GM12872 (cell line): ENCODE measurements around the gene IL22.

Experiments
- TF ChIP-seq, protein P1 (sequence below): IDR thresholded peaks from 3 replicates; pipeline ENCODE4 v1.5.1; 2011; ENCODE audit warnings: low read depth, mild to moderate bottlenecking, low read length, moderate library complexity; ENCODE audit not compliant: insufficient read depth

Gene IL22

GRCh38 chr12:68263366-68263765, 10.0 kb upstream of the IL22 start:
- TF ChIP-seq, protein P1, sequence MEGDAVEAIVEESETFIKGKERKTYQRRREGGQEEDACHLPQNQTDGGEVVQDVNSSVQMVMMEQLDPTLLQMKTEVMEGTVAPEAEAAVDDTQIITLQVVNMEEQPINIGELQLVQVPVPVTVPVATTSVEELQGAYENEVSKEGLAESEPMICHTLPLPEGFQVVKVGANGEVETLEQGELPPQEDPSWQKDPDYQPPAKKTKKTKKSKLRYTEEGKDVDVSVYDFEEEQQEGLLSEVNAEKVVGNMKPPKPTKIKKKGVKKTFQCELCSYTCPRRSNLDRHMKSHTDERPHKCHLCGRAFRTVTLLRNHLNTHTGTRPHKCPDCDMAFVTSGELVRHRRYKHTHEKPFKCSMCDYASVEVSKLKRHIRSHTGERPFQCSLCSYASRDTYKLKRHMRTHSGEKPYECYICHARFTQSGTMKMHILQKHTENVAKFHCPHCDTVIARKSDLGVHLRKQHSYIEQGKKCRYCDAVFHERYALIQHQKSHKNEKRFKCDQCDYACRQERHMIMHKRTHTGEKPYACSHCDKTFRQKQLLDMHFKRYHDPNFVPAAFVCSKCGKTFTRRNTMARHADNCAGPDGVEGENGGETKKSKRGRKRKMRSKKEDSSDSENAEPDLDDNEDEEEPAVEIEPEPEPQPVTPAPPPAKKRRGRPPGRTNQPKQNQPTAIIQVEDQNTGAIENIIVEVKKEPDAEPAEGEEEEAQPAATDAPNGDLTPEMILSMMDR, result no peak

GRCh38 chr12:68261896-68262295, 8.5 kb upstream of the IL22 start:
- TF ChIP-seq, protein P1, result no peak

DNA sequence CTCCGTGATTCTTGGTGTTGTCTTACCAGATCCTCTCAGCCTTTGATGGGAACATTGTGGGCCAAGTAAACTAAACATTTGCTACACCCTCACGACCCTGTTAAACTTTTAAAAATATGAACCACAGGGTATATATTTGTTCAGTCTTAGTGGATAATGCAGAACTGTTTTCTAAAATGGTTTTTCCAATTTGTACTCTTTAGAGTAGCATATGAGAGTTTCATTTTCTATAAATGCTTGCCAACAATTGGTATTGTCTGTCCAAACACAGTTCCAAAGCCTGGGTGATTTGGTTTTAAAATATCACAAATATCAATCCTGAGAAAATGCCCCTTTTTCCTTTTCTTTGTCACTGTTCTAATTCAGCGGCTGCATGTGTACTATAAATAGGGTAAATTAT, 6.7 kb upstream of the IL22 start:
- TF ChIP-seq, protein P1, result no peak

GRCh38 chr12:68259318-68259940, 6.0 kb upstream of the IL22 start:
- TF ChIP-seq, protein P1, result no peak

DNA sequence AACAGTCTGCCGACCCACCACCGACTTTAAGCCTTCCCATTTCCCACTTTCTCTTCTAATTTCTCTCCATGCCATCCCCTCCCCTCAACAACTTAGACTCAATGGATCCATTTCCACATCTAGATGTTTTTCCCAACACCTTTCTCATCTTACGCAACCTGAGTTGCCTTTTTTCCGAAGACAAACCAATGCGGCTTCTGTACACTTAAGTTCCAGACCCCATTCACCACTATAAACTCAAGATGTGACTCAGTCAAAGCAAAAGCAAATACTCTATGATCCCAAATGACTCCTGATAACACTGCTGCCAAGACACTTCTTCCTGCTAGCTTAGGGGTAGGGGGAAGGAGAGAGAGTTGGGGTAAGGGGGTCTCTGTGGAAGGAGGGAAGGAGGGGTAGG, 1.3 kb downstream of the IL22 start:
- TF ChIP-seq, protein P1, result no peak

DNA sequence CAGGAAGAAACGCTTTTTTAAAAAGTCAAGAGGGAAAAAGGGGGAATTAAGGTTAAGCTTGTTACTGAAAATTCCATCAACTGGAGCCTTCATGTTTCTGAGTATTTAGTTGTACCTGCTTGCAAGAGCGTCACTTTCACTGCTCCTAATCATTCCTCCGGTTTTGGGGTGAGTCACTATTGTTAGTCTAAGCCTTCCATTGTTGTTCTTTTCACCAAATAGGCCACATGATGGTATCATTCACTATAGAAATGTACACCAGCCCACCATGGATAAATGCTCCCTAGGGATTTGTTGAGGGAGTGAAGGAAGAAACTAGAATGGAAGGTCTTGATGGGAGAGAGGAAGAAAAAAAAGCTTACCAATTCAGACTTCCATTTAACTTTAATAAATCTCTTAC, 3.0 kb downstream of the IL22 start:
- TF ChIP-seq, protein P1, result no peak

DNA sequence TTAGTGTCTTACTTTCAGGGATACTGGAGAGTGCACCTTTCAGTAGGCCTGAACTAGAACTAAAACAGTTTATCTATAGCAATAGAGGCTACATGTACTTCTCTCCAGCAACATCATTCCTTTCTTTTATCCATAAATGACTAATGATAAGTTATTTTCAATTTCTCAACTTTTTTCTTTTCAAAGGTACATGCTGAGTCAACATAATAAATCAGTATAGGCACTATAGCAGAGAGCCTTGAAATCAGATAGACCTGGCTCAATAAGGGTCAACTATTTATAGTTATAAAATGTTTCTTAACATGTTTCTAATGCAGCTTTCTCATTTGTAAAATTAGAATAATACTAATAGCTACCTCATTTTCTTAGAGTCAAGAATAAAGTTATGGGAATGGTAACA, 5.6 kb downstream of the IL22 start:
- TF ChIP-seq, protein P1, result no peak
